CD4-positive, CD25-positive, alpha-beta regulatory T cell (primary cell): ENCODE results near the gene MCC. TPM values are rescaled to one million over a fixed set of nuclear protein-coding genes. Genes with fewer than 3 reads are reported as not detected.

ENCODE experiments used
- ATAC-seq, 2 donors: fragments of 150-1000 bp; cut with Tn5 transposase; one replicate each; pipeline ENCODE4 v1.10.0; 2021; ENCODE audit warnings: low read depth in 2 of 2, moderate number of reproducible peaks in 2 of 2, moderate library complexity in 1 of 2
- DNase-seq, 3 donors: peaks; one replicate each; pipeline versions ENCODE4 v3.0.0 to v3.0.0-alpha.2; 2012 to 2022; ENCODE audit warnings: mixed read lengths in 1 of 3
- H3K27ac ChIP-seq: one replicate; pipeline ENCODE4 v1.7.0; 2013; ENCODE audit warnings: mild to moderate bottlenecking, low read length; ENCODE audit not compliant: insufficient read depth, poor library complexity, severe bottlenecking
- H3K27me3 ChIP-seq: one replicate; pipeline ENCODE4 v1.7.0; 2013; ENCODE audit warnings: low read length; ENCODE audit not compliant: control insufficient read depth, insufficient read depth
- H3K36me3 ChIP-seq: one replicate; pipeline ENCODE4 v1.7.0; 2013; ENCODE audit warnings: mild to moderate bottlenecking, low read length, moderate library complexity; ENCODE audit not compliant: control insufficient read depth, insufficient read depth
- H3K4me1 ChIP-seq: 2 replicates; pipeline ENCODE4 v1.7.0; 2013; ENCODE audit warnings: mild to moderate bottlenecking, low read length; ENCODE audit not compliant: insufficient read depth, control insufficient read depth, poor library complexity, severe bottlenecking
- H3K4me3 ChIP-seq: one replicate; pipeline ENCODE4 v1.7.0; 2013; ENCODE audit warnings: low read depth, mild to moderate bottlenecking, low read length, moderate library complexity
- H3K9me3 ChIP-seq, 2 experiments: 1 replicate in 1 of 2; 2 replicates in 1 of 2; pipeline ENCODE4 v1.7.0; 2013; ENCODE audit warnings: low read length in 2 of 2, mild to moderate bottlenecking in 1 of 2, moderate library complexity in 1 of 2; ENCODE audit not compliant: control insufficient read depth in 2 of 2
- H3K27ac Mint-ChIP-seq, 3 donors: one replicate each; pipeline ENCODE4 v1.8.0; 2020 to 2022; ENCODE audit warnings: mild to moderate bottlenecking in 3 of 3, mixed read lengths in 3 of 3, moderate library complexity in 2 of 3
- H3K27me3 Mint-ChIP-seq: one replicate; pipeline ENCODE4 v1.8.0; 2022; ENCODE audit warnings: mild to moderate bottlenecking, mixed read lengths
- H3K36me3 Mint-ChIP-seq: one replicate; pipeline ENCODE4 v1.8.0; 2020; ENCODE audit warnings: mixed read lengths
- H3K4me1 Mint-ChIP-seq, 4 donors: one replicate each; pipeline ENCODE4 v1.8.0; 2020 to 2022; ENCODE audit warnings: mixed read lengths in 4 of 4, mild to moderate bottlenecking in 1 of 4
- H3K4me3 Mint-ChIP-seq, 4 donors: one replicate each; pipeline ENCODE4 v1.8.0; 2020 to 2022; ENCODE audit warnings: mild to moderate bottlenecking in 4 of 4, mixed read lengths in 4 of 4, moderate library complexity in 3 of 4
- H3K9me3 Mint-ChIP-seq, 7 donors: one replicate each; pipeline ENCODE4 v1.8.0; 2020 to 2022; ENCODE audit warnings: mixed read lengths in 7 of 7, mild to moderate bottlenecking in 3 of 7, moderate library complexity in 2 of 7
- polyA plus RNA-seq, 4 donors: library from polyadenylated mRNA; unstranded; fragments of 300-500 nt; fragmentation: Illumina TruSeq; gene quantifications; one replicate each; pipeline ENCODE4 v1.2.3, GENCODE V29; 2021
- total RNA-seq: library from RNA; stranded (reverse); gene quantifications from one replicate; pipeline ENCODE4 v1.2.3, GENCODE V29; 2022

Gene MCC
- total and polyA plus RNA-seq, 5 donors from 2014 or later = 0.47 to 11.1 (median 3.4) TPM

DNA sequence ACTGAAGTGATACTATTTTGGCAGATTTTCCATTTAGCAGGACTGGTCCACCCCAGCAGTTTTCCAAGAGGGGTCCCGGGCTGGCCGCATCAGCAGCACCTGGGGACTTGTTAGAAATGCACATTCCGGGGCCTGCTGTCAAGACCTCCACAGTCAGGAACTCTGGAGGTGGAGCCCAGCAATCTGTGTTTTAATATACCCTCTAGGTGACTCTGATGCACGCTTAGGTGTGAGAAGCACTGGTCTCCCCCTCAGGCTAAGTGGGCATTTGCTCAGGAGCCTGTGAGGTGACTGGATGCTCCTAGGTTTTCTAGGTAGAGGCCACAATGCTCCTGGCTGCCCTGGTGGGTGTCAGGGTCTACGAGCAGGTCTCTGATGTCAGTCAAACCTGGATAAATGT, 430.0 kb downstream of the MCC start:
- no peak for ATAC-seq
- no peak for DNase-seq
- H3K4me3 ChIP-seq = no peak overlapping the region
- no peaks in the 10 kb centered on the region for H3K36me3 ChIP-seq
- no peaks in the 10 kb centered on the region for H3K27me3 Mint-ChIP-seq
- H3K27ac ChIP-seq = no peak overlapping the region
- no peak overlapping the region for H3K4me3 Mint-ChIP-seq
- no peaks in the 10 kb centered on the region for H3K9me3 ChIP-seq
- H3K27ac Mint-ChIP-seq = no peak overlapping the region
- peaks cover 13 to 22% (median 16%) of the 10 kb centered on the region in 4 donors for H3K4me1 Mint-ChIP-seq
- H3K27me3 ChIP-seq = no peaks in the 10 kb centered on the region
- peaks cover 18% of the 10 kb centered on the region for H3K4me1 ChIP-seq
- H3K36me3 Mint-ChIP-seq = peaks cover 15% of the 10 kb centered on the region
- H3K9me3 Mint-ChIP-seq = no peaks in the 10 kb centered on the region

- ATAC-seq (no peak), DNase-seq (no peak)
- Histone ChIP-seq H3K9me3 (no peaks in the 10 kb centered on the region), H3K36me3 (no peaks in the 10 kb centered on the region), H3K27me3 (no peaks in the 10 kb centered on the region), H3K4me3 (no peak overlapping the region), H3K27ac (no peak overlapping the region), H3K4me1 (peaks cover 11% of the 10 kb centered on the region)
- Mint-ChIP-seq H3K4me1 (peaks cover 10 to 15% (median 11%) of the 10 kb centered on the region in 4 donors), H3K9me3 (no peaks in the 10 kb centered on the region), H3K4me3 (no peak overlapping the region), H3K36me3 (peaks cover 11% of the 10 kb centered on the region), H3K27ac (peak overlapping the region in 1 of 3 donors; percentile 86), H3K27me3 (no peaks in the 10 kb centered on the region)
These were observed 430.7 kb downstream of the MCC start for GRCh38 chr5:113057557-113057984.

- Histone ChIP-seq H3K27me3 (no peaks in the 10 kb centered on the region), H3K4me3 (no peak overlapping the region), H3K27ac (no peak overlapping the region), H3K36me3 (no peaks in the 10 kb centered on the region), H3K4me1 (peaks cover 5% of the 10 kb centered on the region), H3K9me3 (no peaks in the 10 kb centered on the region)
- no peak for ATAC-seq
- Mint-ChIP-seq H3K4me1 (peaks cover 4 to 9% (median 5%) of the 10 kb centered on the region in 4 donors), H3K4me3 (no peak overlapping the region), H3K9me3 (no peaks in the 10 kb centered on the region), H3K27me3 (no peaks in the 10 kb centered on the region), H3K36me3 (peaks cover 7% of the 10 kb centered on the region), H3K27ac (peak overlapping the region in 1 of 3 donors; percentile 84)
- no peak for DNase-seq
These were observed 431.3 kb downstream of the MCC start for GRCh38 chr5:113056988-113057387.

- no peaks in the 10 kb centered on the region for H3K9me3 ChIP-seq
- H3K36me3 Mint-ChIP-seq = peaks cover 4% of the 10 kb centered on the region
- H3K9me3 Mint-ChIP-seq = no peaks in the 10 kb centered on the region
- no peaks in the 10 kb centered on the region for H3K4me1 ChIP-seq
- no peaks in the 10 kb centered on the region for H3K36me3 ChIP-seq
- ATAC-seq (no peak), DNase-seq (no peak)
- no peak overlapping the region for H3K27ac ChIP-seq
- H3K27me3 ChIP-seq = no peaks in the 10 kb centered on the region
- H3K4me3 Mint-ChIP-seq = no peak overlapping the region
- H3K27ac Mint-ChIP-seq = no peak overlapping the region
- H3K27me3 Mint-ChIP-seq = no peaks in the 10 kb centered on the region
- H3K4me3 ChIP-seq = no peak overlapping the region
- H3K4me1 Mint-ChIP-seq = peaks cover 6 to 15% (median 11%) of the 10 kb centered on the region in 4 donors
These were observed 433.4 kb downstream of the MCC start for GRCh38 chr5:113054899-113055298.

DNA sequence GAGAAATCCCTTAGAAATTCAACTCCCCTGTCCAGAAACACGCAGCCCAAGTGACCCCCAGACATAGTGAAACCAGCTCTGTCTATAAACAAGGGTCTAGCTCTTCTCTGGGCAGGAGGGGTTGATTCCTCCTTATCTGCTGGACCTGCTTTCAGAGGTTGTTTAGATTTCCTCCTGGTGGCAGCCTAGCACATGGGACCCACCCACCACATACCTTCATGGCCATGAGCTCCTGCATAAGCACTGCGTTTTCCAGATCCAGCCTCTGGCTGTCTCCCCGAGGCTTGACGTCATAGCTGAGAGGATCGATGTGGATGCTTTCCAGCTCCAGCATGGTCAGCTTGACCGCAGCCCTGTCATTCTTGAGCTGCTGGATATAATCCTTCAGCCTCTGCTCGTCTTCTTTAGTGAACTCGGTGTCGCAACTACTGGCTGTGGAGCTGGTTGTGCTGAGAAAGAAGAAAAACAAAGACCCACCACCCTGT, 434.7 kb downstream of the MCC start:
- Histone ChIP-seq H3K4me1 (no peaks in the 10 kb centered on the region), H3K9me3 (no peaks in the 10 kb centered on the region), H3K4me3 (no peak overlapping the region), H3K27ac (no peak overlapping the region), H3K36me3 (no peaks in the 10 kb centered on the region), H3K27me3 (no peaks in the 10 kb centered on the region)
- no peaks in the 10 kb centered on the region for H3K27me3 Mint-ChIP-seq
- no peaks in the 10 kb centered on the region for H3K36me3 Mint-ChIP-seq
- H3K27ac Mint-ChIP-seq = no peak overlapping the region
- H3K4me1 Mint-ChIP-seq = peaks cover 6 to 17% (median 11%) of the 10 kb centered on the region in 4 donors
- no peaks in the 10 kb centered on the region for H3K9me3 Mint-ChIP-seq
- ATAC-seq = no peak
- no peak overlapping the region for H3K4me3 Mint-ChIP-seq
- no peak for DNase-seq

DNA sequence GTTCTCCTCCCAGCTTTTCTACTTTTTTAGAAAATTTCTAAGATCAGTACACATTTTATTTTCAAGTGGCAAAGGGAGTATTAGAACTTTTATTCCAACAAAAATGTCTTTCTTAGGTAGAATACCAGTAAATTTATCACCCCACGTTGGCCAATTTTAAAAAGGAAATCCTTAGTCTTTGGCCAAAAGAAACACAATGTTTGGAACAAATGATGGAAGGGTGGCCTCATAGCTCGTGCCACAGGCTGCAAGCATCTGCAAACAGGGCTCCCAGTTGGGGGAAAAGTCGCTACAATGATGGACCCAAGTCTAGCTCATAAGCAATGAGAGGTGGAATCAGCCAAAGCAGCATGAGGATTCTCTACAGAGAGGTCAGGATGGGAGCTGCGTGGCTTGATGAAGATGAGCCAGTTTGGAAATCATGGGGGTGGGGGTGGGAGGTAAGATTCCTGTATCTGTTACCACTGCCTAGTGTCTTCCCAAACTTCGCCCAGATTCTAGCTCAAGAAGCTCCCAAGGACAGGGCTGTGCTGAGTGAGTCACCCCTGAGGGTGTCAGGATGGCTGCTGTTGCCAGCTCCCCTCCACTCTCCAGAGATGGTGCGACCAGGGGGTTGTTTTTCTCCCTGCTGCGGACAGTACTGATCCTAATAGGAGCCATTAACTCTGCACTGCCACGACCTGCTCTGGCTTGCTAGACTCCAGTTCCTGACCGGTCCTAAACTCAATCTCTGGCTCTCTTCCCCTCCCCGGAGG, 436.0 kb downstream of the MCC start:
- Histone ChIP-seq H3K9me3 (no peaks in the 10 kb centered on the region), H3K27ac (no peak overlapping the region), H3K4me1 (no peaks in the 10 kb centered on the region), H3K36me3 (no peaks in the 10 kb centered on the region), H3K4me3 (no peak overlapping the region), H3K27me3 (no peaks in the 10 kb centered on the region)
- Mint-ChIP-seq H3K27me3 (no peaks in the 10 kb centered on the region), H3K9me3 (no peaks in the 10 kb centered on the region), H3K4me3 (no peak overlapping the region), H3K4me1 (peaks cover 6 to 16% (median 11%) of the 10 kb centered on the region in 4 donors), H3K27ac (no peak overlapping the region), H3K36me3 (no peaks in the 10 kb centered on the region)
- DNase-seq (no peak), ATAC-seq (no peak)

DNA sequence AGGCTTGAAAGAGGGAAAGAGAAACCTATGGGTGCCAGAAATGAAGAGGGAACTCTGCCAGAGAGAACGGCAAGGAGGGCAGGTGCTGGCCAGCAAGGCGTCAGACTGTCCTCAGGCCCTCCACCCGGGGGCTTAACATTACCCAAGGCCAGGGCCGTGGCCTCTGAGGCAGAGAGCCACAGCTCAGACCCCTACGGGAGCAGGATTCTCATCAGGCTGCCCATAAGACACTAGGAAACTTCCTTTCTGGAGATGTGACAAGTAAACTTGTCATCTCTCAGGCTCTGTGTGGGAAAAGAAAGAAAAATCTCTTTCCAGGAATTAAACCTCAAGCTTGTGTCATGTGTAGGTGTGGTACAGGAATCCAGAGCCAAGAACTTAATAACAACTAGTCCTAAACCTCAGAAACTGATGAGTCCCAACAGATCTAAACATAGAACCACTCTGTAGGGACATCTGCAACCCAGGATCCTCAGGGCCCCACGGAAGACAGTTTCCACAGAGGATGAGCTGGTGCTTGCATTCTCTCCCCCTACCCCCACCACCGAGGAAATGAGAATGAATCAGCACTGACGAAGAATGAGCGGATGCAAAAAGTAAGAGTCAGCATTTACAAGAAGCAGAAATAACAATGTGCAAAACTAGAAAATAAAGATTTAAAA, 437.4 kb downstream of the MCC start:
- Histone ChIP-seq H3K4me1 (no peaks in the 10 kb centered on the region), H3K4me3 (no peak overlapping the region), H3K36me3 (no peaks in the 10 kb centered on the region), H3K27me3 (no peaks in the 10 kb centered on the region), H3K27ac (no peak overlapping the region), H3K9me3 (no peaks in the 10 kb centered on the region)
- H3K36me3 Mint-ChIP-seq = no peaks in the 10 kb centered on the region
- peak in 1 of 3 donors; percentile 71 for DNase-seq
- peak overlapping the region in 1 of 4 donors; percentile 43 for H3K4me3 Mint-ChIP-seq
- H3K9me3 Mint-ChIP-seq = no peaks in the 10 kb centered on the region
- no peaks in the 10 kb centered on the region for H3K27me3 Mint-ChIP-seq
- peak overlapping the region; percentile 42 to 90 (median 84) for H3K27ac Mint-ChIP-seq
- H3K4me1 Mint-ChIP-seq = peaks cover 4 to 14% (median 9%) of the 10 kb centered on the region in 4 donors
- ATAC-seq = peak; percentile 60 to 67
